DMS114 treated with DMSO at 0.1 percent for 48 hours (cell line): ENCODE results near the gene SHFL.

Experiments used
- DNase-seq: peaks from one replicate; lab custom pipeline; 2025; ENCODE audit not compliant: unreplicated experiment; lab: John Stamatoyannopoulos, UW

Gene SHFL

GRCh38 chr19:10107817-10108367, 21.8 kb downstream of the SHFL start:
- no peak for DNase-seq

- no peak for DNase-seq
Observed at GRCh38 chr19:10109528-10109927, 23.4 kb downstream of the SHFL start.

- DNase-seq = no peak
Observed at GRCh38 chr19:10110076-10110971, 24.2 kb downstream of the SHFL start.

GRCh38 chr19:10110972-10111317, 24.8 kb downstream of the SHFL start:
- DNase-seq = no peak

- DNase-seq = no peak
Observed at GRCh38 chr19:10111405-10111811, 25.3 kb downstream of the SHFL start, which contains the start of gene P2RY11. TSS of gene P2RY11 (plus strand) at chr19:10111693. CDS start at chr19:10111722, 29 bp downstream.

- DNase-seq = no peak
Observed at GRCh38 chr19:10112037-10112761, 26.1 kb downstream of the SHFL start.

GRCh38 chr19:10112895-10113591, 26.9 kb downstream of the SHFL start:
- no peak for DNase-seq

- no peak for DNase-seq
Observed at GRCh38 chr19:10113592-10113963, 27.5 kb downstream of the SHFL start.

- DNase-seq = no peak
Observed at GRCh38 chr19:10113964-10114650, 28.0 kb downstream of the SHFL start.

- DNase-seq = no peak
Observed at GRCh38 chr19:10114651-10115391, 28.7 kb downstream of the SHFL start.

- DNase-seq = no peak
Observed at GRCh38 chr19:10115392-10116084, 29.4 kb downstream of the SHFL start.

GRCh38 chr19:10116085-10116865, 30.2 kb downstream of the SHFL start:
- no peak for DNase-seq

GRCh38 chr19:10116866-10117616, 30.9 kb downstream of the SHFL start:
- DNase-seq = no peak

GRCh38 chr19:10118960-10119359, 32.8 kb downstream of the SHFL start:
- no peak for DNase-seq

- DNase-seq = no peak
Observed at GRCh38 chr19:10120538-10121189, 34.5 kb downstream of the SHFL start.

- no peak for DNase-seq
Observed at GRCh38 chr19:10122045-10122444, 35.9 kb downstream of the SHFL start.

- DNase-seq = no peak
Observed at GRCh38 chr19:10124429-10124828, 38.3 kb downstream of the SHFL start.
